D721Med (cell line): Measurements from ENCODE around the gene ETV6.

Experiments
- DNase-seq: peaks from one replicate; pipeline ENCODE4 v3.0.0; 2011; ENCODE audit warnings: low spot score; ENCODE audit not compliant: insufficient read length
- FAIRE-seq: peaks from 2 replicates; lab custom pipeline; 2011; peaks lifted over from hg19 to GRCh38; lab: Jason Lieb, UNC
- TF ChIP-seq, protein P1 (sequence below): IDR thresholded peaks from 2 replicates; pipeline ENCODE4 v1.5.1; 2012; ENCODE audit warnings: mild to moderate bottlenecking, control low read depth; ENCODE audit not compliant: insufficient read depth; ENCODE audit errors: missing control alignments

Gene ETV6

DNA sequence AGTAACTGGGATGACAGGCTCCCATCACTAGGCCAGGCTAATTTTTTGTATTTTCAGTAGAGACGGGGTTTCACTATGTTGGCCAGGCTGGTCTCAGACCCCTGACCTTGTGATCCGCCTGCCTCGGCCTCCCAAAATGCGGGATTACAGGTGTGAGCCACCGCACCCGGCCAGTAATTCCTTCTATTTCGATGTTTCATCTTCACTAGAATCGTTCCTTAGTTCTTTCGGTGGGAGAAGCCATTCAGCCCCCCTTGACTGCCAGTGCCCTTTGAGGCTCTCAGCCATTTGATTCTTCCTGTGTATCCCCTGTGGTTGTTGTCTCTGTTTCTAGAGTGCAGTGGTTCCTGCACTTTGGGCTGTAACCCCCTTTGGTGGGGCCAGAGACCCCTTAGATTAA, 174.1 kb downstream of the ETV6 start:
- no peak for DNase-seq
- TF ChIP-seq, protein P1, sequence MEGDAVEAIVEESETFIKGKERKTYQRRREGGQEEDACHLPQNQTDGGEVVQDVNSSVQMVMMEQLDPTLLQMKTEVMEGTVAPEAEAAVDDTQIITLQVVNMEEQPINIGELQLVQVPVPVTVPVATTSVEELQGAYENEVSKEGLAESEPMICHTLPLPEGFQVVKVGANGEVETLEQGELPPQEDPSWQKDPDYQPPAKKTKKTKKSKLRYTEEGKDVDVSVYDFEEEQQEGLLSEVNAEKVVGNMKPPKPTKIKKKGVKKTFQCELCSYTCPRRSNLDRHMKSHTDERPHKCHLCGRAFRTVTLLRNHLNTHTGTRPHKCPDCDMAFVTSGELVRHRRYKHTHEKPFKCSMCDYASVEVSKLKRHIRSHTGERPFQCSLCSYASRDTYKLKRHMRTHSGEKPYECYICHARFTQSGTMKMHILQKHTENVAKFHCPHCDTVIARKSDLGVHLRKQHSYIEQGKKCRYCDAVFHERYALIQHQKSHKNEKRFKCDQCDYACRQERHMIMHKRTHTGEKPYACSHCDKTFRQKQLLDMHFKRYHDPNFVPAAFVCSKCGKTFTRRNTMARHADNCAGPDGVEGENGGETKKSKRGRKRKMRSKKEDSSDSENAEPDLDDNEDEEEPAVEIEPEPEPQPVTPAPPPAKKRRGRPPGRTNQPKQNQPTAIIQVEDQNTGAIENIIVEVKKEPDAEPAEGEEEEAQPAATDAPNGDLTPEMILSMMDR: no peak
- FAIRE-seq: no peak

DNA sequence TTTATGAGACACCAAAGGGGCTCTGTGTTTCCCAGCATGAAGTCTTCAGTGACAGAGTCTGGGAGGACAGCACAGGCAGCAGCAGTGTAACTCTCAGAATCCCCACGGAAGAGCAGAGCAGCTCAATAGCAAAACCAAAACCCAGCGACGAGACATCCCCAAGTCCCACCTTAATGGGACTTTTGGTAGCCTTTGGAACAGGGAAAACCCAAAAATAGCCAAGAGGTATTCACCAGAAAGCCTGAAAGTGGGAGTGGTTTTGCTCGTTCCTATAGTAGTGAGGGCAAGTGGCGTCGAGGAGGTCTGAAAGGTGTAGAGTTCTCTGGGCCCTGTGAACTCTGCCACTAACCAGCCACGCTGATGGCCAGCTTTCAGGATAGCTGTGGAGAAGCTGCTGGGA, 174.6 kb downstream of the ETV6 start:
- DNase-seq (no peak), FAIRE-seq (no peak)
- TF ChIP-seq, protein P1: no peak

DNA sequence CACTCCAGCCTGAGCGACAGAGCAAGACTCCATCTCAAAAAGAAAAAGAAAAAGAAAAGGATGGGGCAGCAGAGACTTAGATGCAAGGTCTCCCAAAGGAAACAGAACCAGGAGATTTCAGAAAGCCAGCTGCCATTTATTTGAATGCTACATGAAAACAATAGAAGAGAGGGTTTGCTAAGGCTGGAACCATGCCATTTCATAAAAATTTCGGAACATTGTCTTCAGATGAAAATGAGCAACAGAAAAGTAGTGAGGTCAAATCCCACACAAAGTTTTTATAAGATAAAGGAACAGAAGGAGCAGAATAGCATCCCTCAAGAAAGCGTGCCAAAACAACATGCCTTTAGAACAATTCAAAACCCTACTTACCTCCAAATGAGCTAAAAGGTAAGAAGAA, 175.3 kb downstream of the ETV6 start:
- DNase-seq: no peak
- TF ChIP-seq, protein P1: no peak
- no peak for FAIRE-seq

DNA sequence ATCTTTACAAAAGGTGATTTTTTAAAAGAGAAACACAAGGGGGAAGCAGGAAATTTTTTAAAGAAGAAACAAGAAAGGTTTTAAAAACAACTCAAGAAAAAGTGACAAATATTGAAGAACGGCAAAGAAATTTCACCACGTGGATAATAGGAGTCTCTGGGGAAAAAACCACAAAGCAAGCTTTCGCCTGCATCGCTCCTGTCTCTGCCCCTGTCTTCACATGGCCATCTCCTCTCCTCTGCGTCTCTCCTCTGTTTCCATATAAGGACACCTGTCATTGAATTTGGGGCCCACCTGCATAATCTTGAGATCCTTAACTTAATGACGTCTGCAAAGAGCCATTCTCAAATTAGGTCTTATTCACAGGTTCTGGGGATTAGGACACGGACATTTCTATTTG, 175.8 kb downstream of the ETV6 start:
- DNase-seq: no peak

DNA sequence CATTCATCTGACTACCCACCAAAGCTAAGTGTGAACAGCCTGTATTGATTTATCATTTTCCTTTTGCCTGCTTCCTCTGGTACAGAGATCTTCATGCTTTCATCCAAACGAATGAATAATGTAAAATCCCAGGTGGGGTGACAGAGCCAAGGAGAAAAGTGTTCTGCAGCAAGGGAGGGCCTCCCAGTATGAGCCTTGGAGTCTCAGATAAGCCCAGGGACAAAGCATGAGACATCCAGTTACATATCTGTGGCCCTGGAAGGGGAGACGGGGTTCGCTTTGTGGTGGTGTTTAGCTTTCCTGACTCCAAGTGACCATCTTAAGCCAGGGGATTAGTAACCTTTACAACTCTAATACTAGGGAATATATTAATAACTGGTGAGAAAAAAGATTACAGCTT, 177.1 kb downstream of the ETV6 start:
- TF ChIP-seq, protein P1: no peak
- no peak for FAIRE-seq

More for the DNA sequence above, 175.8 kb downstream of the ETV6 start:
- TF ChIP-seq, protein P1: no peak
- FAIRE-seq: no peak

DNA sequence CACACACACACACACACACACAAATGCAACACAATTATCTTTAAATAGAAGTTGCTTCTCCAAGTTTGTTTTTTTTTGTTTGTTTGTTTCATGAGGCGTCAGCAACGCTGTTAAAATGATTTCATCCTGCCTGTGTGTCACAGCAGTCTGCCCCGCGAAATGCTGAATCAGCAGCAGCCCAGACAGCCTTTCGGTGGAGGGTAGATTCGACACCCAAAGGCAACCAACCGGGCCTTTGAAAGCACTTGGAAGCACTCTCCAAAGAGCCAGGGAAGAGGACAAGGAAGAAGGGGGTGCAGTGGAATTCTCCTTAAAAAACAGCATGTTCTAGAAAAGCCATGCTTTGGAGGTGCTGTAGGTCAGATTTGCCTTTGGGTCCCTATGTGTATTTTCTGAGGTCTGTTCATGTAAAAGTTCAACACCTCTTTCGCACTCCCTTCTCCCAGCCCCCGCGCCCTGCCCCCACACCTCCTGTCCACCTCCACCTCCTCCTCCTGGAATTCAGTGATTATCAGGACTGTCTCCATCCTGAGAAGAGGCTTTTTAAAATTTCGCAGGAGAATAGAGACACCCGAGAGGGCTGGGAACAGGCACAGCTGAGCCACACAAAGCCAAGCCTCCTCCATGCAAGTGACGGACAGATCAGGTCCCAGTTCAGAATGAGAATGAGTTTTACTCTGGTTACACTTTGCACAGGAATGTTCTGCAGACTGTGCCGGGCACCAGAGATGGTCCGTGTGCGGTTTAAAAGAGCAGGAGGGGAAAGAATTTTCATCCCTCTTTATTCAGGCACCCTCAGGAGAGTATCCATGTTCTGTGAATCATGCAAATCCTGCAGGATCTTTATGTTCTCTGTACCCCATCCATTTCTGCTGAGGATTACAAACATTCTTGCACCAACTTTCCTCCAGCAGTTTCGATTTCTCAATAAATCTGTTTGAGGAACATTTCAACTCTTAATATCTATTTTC, 177.9 kb downstream of the ETV6 start:
- DNase-seq (no peak), FAIRE-seq (no peak)
- TF ChIP-seq, protein P1: no peak

More for the DNA sequence above, 177.1 kb downstream of the ETV6 start:
- DNase-seq: no peak

DNA sequence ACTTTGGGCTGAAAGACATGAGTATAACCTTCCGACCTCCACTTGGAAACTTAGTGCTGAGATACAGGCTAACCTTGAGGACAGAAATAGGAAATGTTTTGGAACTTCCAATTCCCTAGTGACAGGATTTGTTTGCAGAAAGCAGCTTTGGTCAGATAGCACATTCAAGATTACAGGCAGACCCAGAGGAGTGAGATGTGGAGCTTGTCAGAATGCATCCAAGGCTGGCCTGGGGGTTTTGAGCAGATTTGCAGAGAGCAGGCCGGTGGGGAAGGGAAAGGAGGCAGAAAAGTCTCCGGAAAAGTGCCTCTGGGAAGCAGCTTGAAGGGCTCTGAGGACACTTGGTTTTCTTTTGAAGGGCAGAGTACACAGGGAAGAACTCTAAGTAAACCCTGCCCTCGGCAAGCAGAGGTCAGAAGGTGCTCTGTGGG, 180.3 kb downstream of the ETV6 start:
- FAIRE-seq: no peak
- TF ChIP-seq, protein P1: no peak
- no peak for DNase-seq
